HUDEP-2 (cell line): ENCODE measurements around the gene INPP5A.

Experiments
- DNase-seq, 76 experiments: peaks; one replicate each; lab custom pipeline; 2025; ENCODE audit not compliant: unreplicated experiment in 76 of 76; lab: John Stamatoyannopoulos, UW

Gene INPP5A

GRCh38 chr10:132711613-132712121 is 174.1 kb downstream of the INPP5A start:
- DNase-seq = no peak

GRCh38 chr10:132712291-132712690 is 174.7 kb downstream of the INPP5A start:
- DNase-seq = no peak

- no peak for DNase-seq
These were observed 175.2 kb downstream of the INPP5A start for GRCh38 chr10:132712743-132713142.

- no peak for DNase-seq
These were observed 176.0 kb downstream of the INPP5A start for GRCh38 chr10:132713421-132714095.

GRCh38 chr10:132714096-132714985 is 176.8 kb downstream of the INPP5A start:
- DNase-seq = no peak

GRCh38 chr10:132714986-132715775 is 177.6 kb downstream of the INPP5A start:
- no peak for DNase-seq

- no peak for DNase-seq
These were observed 178.4 kb downstream of the INPP5A start for GRCh38 chr10:132715776-132716680.

- no peak for DNase-seq
These were observed 179.3 kb downstream of the INPP5A start for GRCh38 chr10:132716691-132717490.

- no peak for DNase-seq
These were observed 184.1 kb downstream of the INPP5A start for GRCh38 chr10:132721725-132722124.

- no peak for DNase-seq
These were observed 185.1 kb downstream of the INPP5A start for GRCh38 chr10:132722394-132723329.

- no peak for DNase-seq
These were observed 185.9 kb downstream of the INPP5A start for GRCh38 chr10:132723330-132723970.

GRCh38 chr10:132724446-132724845 is 186.9 kb downstream of the INPP5A start:
- DNase-seq = no peak

- no peak for DNase-seq
These were observed 187.6 kb downstream of the INPP5A start for GRCh38 chr10:132725202-132725601.

- no peak for DNase-seq
These were observed 188.6 kb downstream of the INPP5A start for GRCh38 chr10:132726194-132726593.

- no peak for DNase-seq
These were observed 189.4 kb downstream of the INPP5A start for GRCh38 chr10:132726951-132727350.

GRCh38 chr10:132727411-132727810 is 189.8 kb downstream of the INPP5A start:
- no peak for DNase-seq

GRCh38 chr10:132728321-132728720 is 190.7 kb downstream of the INPP5A start:
- no peak for DNase-seq

GRCh38 chr10:132728741-132729140 is 191.2 kb downstream of the INPP5A start:
- no peak for DNase-seq
